Prostate gland (tissue), 2 donors: Measurements from ENCODE around the gene ECM1. TPM values are rescaled to one million over a fixed set of nuclear protein-coding genes. Genes with fewer than 3 reads are reported as not detected.

Experiments
- DNase-seq: peaks from one replicate; pipeline ENCODE4 v3.0.0-alpha.2; 2019; ENCODE audit warnings: low spot score
- H3K27ac ChIP-seq, 2 donors: fragments of 200-600 bp; sonication (generic); 2 replicates each; pipeline ENCODE4 v1.5.1; 2017 to 2019
- H3K27me3 ChIP-seq: fragments of 200-600 bp; sonication (generic); replicated peaks from 2 replicates; pipeline ENCODE4 v1.5.1; 2019; ENCODE audit not compliant: insufficient read depth
- H3K36me3 ChIP-seq, 2 donors: fragments of 200-600 bp; sonication (generic); 1 replicate in 1 of 2; 2 replicates in 1 of 2; pipeline versions ENCODE4 v1.5.1 to v1.8.1; 2017 to 2019
- H3K4me1 ChIP-seq: fragments of 200-600 bp; sonication (generic); replicated peaks from 2 replicates; pipeline ENCODE4 v1.5.1; 2019
- H3K4me3 ChIP-seq, 2 donors: fragments of 200-600 bp; sonication (generic); 2 replicates each; pipeline ENCODE4 v1.5.1; 2017 to 2019
- H3K9me3 ChIP-seq: fragments of 200-600 bp; sonication (generic); 2 replicates; pipeline ENCODE4 v1.5.1; 2017
- CTCF ChIP-seq, 4 experiments: fragments of 200-600 bp in 2 of 4; fragments of 450-650 bp in 2 of 4; sonication (generic) in 2 of 4; IDR thresholded peaks; 1 replicate in 3 of 4; 2 replicates in 1 of 4; pipeline ENCODE4 v1.5.1; 2016 to 2019; ENCODE audit warnings: antibody characterized with exemption in 4 of 4, mild to moderate bottlenecking in 2 of 4, moderate library complexity in 2 of 4
- POLR2A ChIP-seq: fragments of 450-650 bp; IDR thresholded peaks from one replicate; pipeline ENCODE4 v1.6.1; 2016; ENCODE audit warnings: antibody characterized with exemption, mild to moderate bottlenecking
- POLR2AphosphoS5 ChIP-seq: sonication (generic); formaldehyde crosslinking; IDR thresholded peaks from one replicate; pipeline ENCODE4 v1.6.1; 2017; ENCODE audit warnings: antibody characterized with exemption
- WGBS: methylation state at CpG from one replicate; pipeline ENCODE4 v1.1.5; 2018; 5-methylcytosine and 5-hydroxymethylcytosine counted together
- intact Hi-C: fragments of 100-400 bp; cut with DNase I; formaldehyde crosslinking; loops from one replicate; pipeline ENCODE4 v1.14.2; 2022
- total RNA-seq, 2 donors: library from RNA; depleted of rRNA; stranded (reverse); fragments of >200 nt; gene quantifications; one replicate each; pipeline ENCODE4 v1.1.0, GENCODE V29; 2016

Gene ECM1
- total RNA-seq, 2 donors from 2014 or later = 4.7 to 12.3 TPM

- H3K27me3 ChIP-seq = no peaks in the 10 kb centered on the region
- H3K4me3 ChIP-seq = no peak overlapping the region
- intact Hi-C loops = loop anchor here (10.0 kb wide), 1 partner anchor 147 kb away; the partner anchor contains the start of gene ENSA
- no peaks in the 10 kb centered on the region for H3K9me3 ChIP-seq
- DNase-seq = no peak
- no peak overlapping the region for H3K27ac ChIP-seq
- 22% methylated on average over 4 of the region's 4 CpGs for WGBS
- no peaks in the 10 kb centered on the region for H3K4me1 ChIP-seq
- no peaks in the 10 kb centered on the region for H3K36me3 ChIP-seq
- TF ChIP-seq CTCF (IDR thresholded peaks at IDR 0.05) (no peak), POLR2A (no peak), POLR2AphosphoS5 (no peak)
Measured at GRCh38 chr1:150477733-150478132, 30.2 kb upstream of the ECM1 start.

GRCh38 chr1:150479370-150479769 is 28.5 kb upstream of the ECM1 start:
- Histone ChIP-seq H3K27me3 (no peaks in the 10 kb centered on the region), H3K27ac (no peak overlapping the region), H3K36me3 (no peaks in the 10 kb centered on the region), H3K4me1 (no peaks in the 10 kb centered on the region), H3K9me3 (no peaks in the 10 kb centered on the region), H3K4me3 (no peak overlapping the region)
- WGBS = 80% methylated on average over 4 of the region's 4 CpGs
- TF ChIP-seq POLR2AphosphoS5 = no peak
- no peak for TF ChIP-seq CTCF (IDR thresholded peaks at IDR 0.05)
- TF ChIP-seq POLR2A = no peak
- DNase-seq = no peak
- intact Hi-C loops = loop anchor here (10.0 kb wide), 1 partner anchor 145 kb away; the partner anchor contains the start of gene ENSA

- DNase-seq = no peak
- no peak overlapping the region for H3K4me3 ChIP-seq
- 67% methylated on average over 2 of the region's 2 CpGs for WGBS
- H3K4me1 ChIP-seq = no peaks in the 10 kb centered on the region
- intact Hi-C loops = loop anchor here (10.0 kb wide), 1 partner anchor 145 kb away; the partner anchor contains the start of gene ENSA
- H3K27ac ChIP-seq = no peak overlapping the region
- H3K9me3 ChIP-seq = no peaks in the 10 kb centered on the region
- H3K36me3 ChIP-seq = no peaks in the 10 kb centered on the region
- H3K27me3 ChIP-seq = no peaks in the 10 kb centered on the region
- TF ChIP-seq CTCF (IDR thresholded peaks at IDR 0.05) (no peak), POLR2A (no peak), POLR2AphosphoS5 (no peak)
Measured at GRCh38 chr1:150479927-150480352, 28.0 kb upstream of the ECM1 start.

GRCh38 chr1:150484431-150484830 is 23.5 kb upstream of the ECM1 start:
- Histone ChIP-seq H3K9me3 (no peaks in the 10 kb centered on the region), H3K4me1 (peaks cover 4% of the 10 kb centered on the region), H3K4me3 (no peak overlapping the region), H3K27ac (no peak overlapping the region), H3K27me3 (no peaks in the 10 kb centered on the region), H3K36me3 (no peaks in the 10 kb centered on the region)
- WGBS = 88% methylated on average over 5 of the region's 5 CpGs
- intact Hi-C loops = no loop called here
- TF ChIP-seq POLR2A (no peak), POLR2AphosphoS5 (no peak), CTCF (IDR thresholded peaks at IDR 0.05) (no peak)
- DNase-seq = no peak

GRCh38 chr1:150484861-150485260 is 23.0 kb upstream of the ECM1 start:
- 20% methylated on average over 2 of the region's 2 CpGs for WGBS
- intact Hi-C loops = loop anchor here (5.0 kb wide), 1 partner anchor 47 kb away; no protein-coding TSS in a partner anchor
- Histone ChIP-seq H3K4me3 (no peak overlapping the region), H3K27ac (no peak overlapping the region), H3K27me3 (no peaks in the 10 kb centered on the region), H3K9me3 (no peaks in the 10 kb centered on the region), H3K36me3 (no peaks in the 10 kb centered on the region), H3K4me1 (peaks cover 4% of the 10 kb centered on the region)
- TF ChIP-seq CTCF (IDR thresholded peaks at IDR 0.05) = no peak
- TF ChIP-seq POLR2AphosphoS5 = no peak
- no peak for TF ChIP-seq POLR2A
- no peak for DNase-seq
